Fibroblast of gingiva (primary cell): ENCODE measurements around the gene TANC1.

Experiments used
- DNase-seq: peaks from one replicate; pipeline ENCODE4 v3.0.0-alpha.2; 2011; ENCODE audit warnings: low read depth

Gene TANC1

GRCh38 chr2:159118115-159118858 lies 149.8 kb downstream of the TANC1 start:
- peak; percentile 73 for DNase-seq

- no peak for DNase-seq
Observed at GRCh38 chr2:159118859-159119500, 150.5 kb downstream of the TANC1 start.

GRCh38 chr2:159119652-159120257 lies 151.3 kb downstream of the TANC1 start:
- DNase-seq = no peak

GRCh38 chr2:159123786-159124185 lies 155.3 kb downstream of the TANC1 start:
- DNase-seq = no peak

GRCh38 chr2:159124441-159124911 lies 156.0 kb downstream of the TANC1 start:
- peak; percentile 64 for DNase-seq

GRCh38 chr2:159124931-159125467 lies 156.6 kb downstream of the TANC1 start:
- DNase-seq = no peak

GRCh38 chr2:159125858-159126257 lies 157.4 kb downstream of the TANC1 start:
- no peak for DNase-seq

GRCh38 chr2:159126432-159127022 lies 158.1 kb downstream of the TANC1 start:
- DNase-seq = peak; percentile 81

- no peak for DNase-seq
Observed at GRCh38 chr2:159128191-159128590, 159.8 kb downstream of the TANC1 start.

- no peak for DNase-seq
Observed at GRCh38 chr2:159129269-159129668, 160.8 kb downstream of the TANC1 start.

GRCh38 chr2:159129824-159130223 lies 161.4 kb downstream of the TANC1 start:
- no peak for DNase-seq

GRCh38 chr2:159130302-159130701 lies 161.9 kb downstream of the TANC1 start:
- no peak for DNase-seq

GRCh38 chr2:159131267-159131913 lies 162.9 kb downstream of the TANC1 start:
- no peak for DNase-seq

GRCh38 chr2:159131914-159132281 lies 163.5 kb downstream of the TANC1 start:
- DNase-seq = peak; percentile 59

GRCh38 chr2:159133797-159134196 lies 165.4 kb downstream of the TANC1 start:
- peak; percentile 46 for DNase-seq

- no peak for DNase-seq
Observed at GRCh38 chr2:159134979-159135378, 166.5 kb downstream of the TANC1 start.

- DNase-seq = no peak
Observed at GRCh38 chr2:159136391-159136790, 168.0 kb downstream of the TANC1 start.

GRCh38 chr2:159137511-159138241 lies 169.2 kb downstream of the TANC1 start:
- no peak for DNase-seq

GRCh38 chr2:159138642-159139182 lies 170.3 kb downstream of the TANC1 start:
- DNase-seq = no peak

- peak; percentile 31 for DNase-seq
Observed at GRCh38 chr2:159139216-159139933, 170.9 kb downstream of the TANC1 start.
